WTC11 (cell line): ENCODE measurements around the gene CNTN1. TPM values are rescaled to one million over a fixed set of nuclear protein-coding genes. Genes with fewer than 3 reads are reported as not detected.
A peak's percentile ranks its signal among the peaks of the same experiment; 100 is the strongest.

ENCODE experiments used
- ATAC-seq: fragments of 200-7000 bp; cut with Tn5 transposase; 2 replicates; pipeline ENCODE4 v1.10.0; 2021; ENCODE audit warnings: mild to moderate bottlenecking, moderate library complexity
- CTCF ChIA-PET: fragments of 300-600 bp; sonication (Branson Sonifier 250); formaldehyde crosslinking; loops from one replicate; lab custom pipeline; 2021; ENCODE audit warnings: antibody characterized with exemption; lab: Charles Lee
- POLR2A ChIA-PET: fragments of 350-600 bp; sonication (Branson Sonifier 250); formaldehyde crosslinking; loops from one replicate; lab custom pipeline; 2021; ENCODE audit warnings: antibody characterized with exemption; lab: Charles Lee
- DNase-seq: peaks from one replicate; pipeline ENCODE4 v3.0.0; 2021; ENCODE audit warnings: low spot score
- H3K27ac Mint-ChIP-seq: 2 replicates; pipeline ENCODE4 v1.8.0; 2021; ENCODE audit warnings: mixed read lengths
- H3K27me3 Mint-ChIP-seq: 2 replicates; pipeline ENCODE4 v1.8.0; 2021; ENCODE audit warnings: low read depth, mild to moderate bottlenecking, moderate library complexity, mixed read lengths
- H3K36me3 Mint-ChIP-seq: 2 replicates; pipeline ENCODE4 v1.8.0; 2021; ENCODE audit warnings: mixed read lengths
- H3K4me1 Mint-ChIP-seq: 2 replicates; pipeline ENCODE4 v1.8.0; 2022; ENCODE audit warnings: mixed read lengths
- H3K4me3 Mint-ChIP-seq: 2 replicates; pipeline ENCODE4 v1.8.0; 2021; ENCODE audit warnings: mild to moderate bottlenecking, moderate library complexity, mixed read lengths
- H3K9me3 Mint-ChIP-seq: 2 replicates; pipeline ENCODE4 v1.8.0; 2021; ENCODE audit warnings: mixed read lengths
- ATF1 ChIP-seq: sonication (generic); formaldehyde crosslinking; IDR thresholded peaks from 2 replicates; pipeline ENCODE4 v1.8.1; 2023; ENCODE audit warnings: mild to moderate bottlenecking, moderate library complexity, missing genetic modification reagents
- CTCF ChIP-seq: fragments of 200-600 bp; IDR thresholded peaks from 2 replicates; pipeline ENCODE4 v1.8.0; 2022; ENCODE audit warnings: antibody characterized with exemption
- FOXJ3 ChIP-seq: sonication (generic); formaldehyde crosslinking; IDR thresholded peaks from 2 replicates; pipeline ENCODE4 v1.9.0; 2021; ENCODE audit warnings: missing genetic modification reagents, mild to moderate bottlenecking, borderline replicate concordance
- FOXP4 ChIP-seq: sonication (generic); formaldehyde crosslinking; IDR thresholded peaks from 2 replicates; pipeline ENCODE4 v1.8.0; 2022; ENCODE audit warnings: mild to moderate bottlenecking, missing genetic modification reagents
- MLX ChIP-seq: sonication (generic); formaldehyde crosslinking; IDR thresholded peaks from 2 replicates; pipeline ENCODE4 v1.8.1; 2023; ENCODE audit warnings: mild to moderate bottlenecking, missing genetic modification reagents, moderate library complexity
- NFE2L1 ChIP-seq: sonication (generic); formaldehyde crosslinking; IDR thresholded peaks from 2 replicates; pipeline ENCODE4 v1.8.1; 2023; ENCODE audit warnings: missing genetic modification reagents
- NR1H2 ChIP-seq: sonication (generic); formaldehyde crosslinking; IDR thresholded peaks from 2 replicates; pipeline ENCODE4 v1.9.0; 2021; ENCODE audit warnings: mild to moderate bottlenecking, moderate library complexity, missing genetic modification reagents
- SMAD4 ChIP-seq: sonication (generic); formaldehyde crosslinking; IDR thresholded peaks from 2 replicates; pipeline ENCODE4 v1.8.0; 2022; ENCODE audit warnings: mild to moderate bottlenecking, missing genetic modification reagents
- SP1 ChIP-seq: sonication (generic); formaldehyde crosslinking; conservative IDR thresholded peaks from 2 replicates; pipeline ENCODE4 v1.8.1; 2022; ENCODE audit warnings: missing genetic modification reagents
- STAT6 ChIP-seq: sonication (generic); formaldehyde crosslinking; conservative IDR thresholded peaks from 2 replicates; pipeline ENCODE4 v1.8.1; 2023; ENCODE audit warnings: mild to moderate bottlenecking, low read depth, missing genetic modification reagents, moderate library complexity
- ZMAT4 ChIP-seq: fragments of 250-450 bp; sonication (Bioruptor Pico); IDR thresholded peaks from 2 replicates; pipeline ENCODE4 v1.9.0; 2021; ENCODE audit warnings: mild to moderate bottlenecking
- ZNF671 ChIP-seq: fragments of 250-450 bp; sonication (Bioruptor Pico); IDR thresholded peaks from 2 replicates; pipeline ENCODE4 v1.8.0; 2021; ENCODE audit warnings: mild to moderate bottlenecking
- total RNA-seq: library from RNA; stranded (reverse); gene quantifications from 3 replicates; pipeline ENCODE4 v1.2.3, GENCODE V29; 2021
- TF ChIP-seq, protein P1 (sequence below): sonication (generic); formaldehyde crosslinking; IDR thresholded peaks from 2 replicates; pipeline ENCODE4 v1.8.0; 2022; ENCODE audit warnings: mild to moderate bottlenecking, missing genetic modification reagents
- TF ChIP-seq, protein P2 (sequence below): sonication (generic); formaldehyde crosslinking; IDR thresholded peaks from 2 replicates; pipeline ENCODE4 v1.8.0; 2023; ENCODE audit warnings: missing genetic modification reagents
- TF ChIP-seq, protein P3 (sequence below): sonication (generic); formaldehyde crosslinking; IDR thresholded peaks from 2 replicates; pipeline ENCODE4 v1.8.1; 2023; ENCODE audit warnings: mild to moderate bottlenecking, missing genetic modification reagents, moderate library complexity

The CNTN1 gene
- total RNA-seq, 1 experiment from 2014 or later: 16.9 TPM

- TF ChIP-seq FOXP4 (CRISPR knock-in tag) (no peak), NFE2L1 (CRISPR knock-in tag) (no peak), FOXJ3 (no peak)
Observed at GRCh38 chr12:40917561-40917960, 225.3 kb downstream of the CNTN1 start (continued).

DNA sequence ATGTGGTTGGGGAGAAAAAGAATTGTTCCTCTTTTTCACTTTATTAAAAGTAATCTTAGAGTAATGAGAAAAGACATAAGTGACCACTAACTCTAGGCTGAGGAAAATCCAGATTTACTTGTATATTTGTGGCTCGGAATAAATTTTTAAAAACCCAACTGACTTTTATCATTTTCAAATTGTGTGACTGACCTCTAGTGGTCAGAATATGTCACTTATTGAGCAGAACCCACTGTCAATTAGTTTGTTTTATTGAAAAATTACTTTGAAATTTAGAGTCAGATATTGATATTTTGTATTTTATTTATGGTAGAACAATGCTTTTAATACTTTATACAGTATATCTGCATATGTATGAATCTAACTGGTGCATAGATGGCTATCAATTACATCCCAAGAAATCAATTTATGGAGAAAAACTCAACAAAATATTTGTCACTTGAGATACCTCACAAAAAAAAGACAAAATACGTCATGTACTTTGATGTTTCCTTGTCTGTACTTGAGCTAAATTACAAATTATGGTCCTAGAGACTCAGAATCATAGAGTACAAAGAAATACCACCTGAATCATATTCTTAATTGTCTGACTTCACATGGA, 229.4 kb downstream of the CNTN1 start:
- ATAC-seq (no peak), DNase-seq (no peak)
- CTCF ChIA-PET: no interaction called here
- TF ChIP-seq, protein P1, sequence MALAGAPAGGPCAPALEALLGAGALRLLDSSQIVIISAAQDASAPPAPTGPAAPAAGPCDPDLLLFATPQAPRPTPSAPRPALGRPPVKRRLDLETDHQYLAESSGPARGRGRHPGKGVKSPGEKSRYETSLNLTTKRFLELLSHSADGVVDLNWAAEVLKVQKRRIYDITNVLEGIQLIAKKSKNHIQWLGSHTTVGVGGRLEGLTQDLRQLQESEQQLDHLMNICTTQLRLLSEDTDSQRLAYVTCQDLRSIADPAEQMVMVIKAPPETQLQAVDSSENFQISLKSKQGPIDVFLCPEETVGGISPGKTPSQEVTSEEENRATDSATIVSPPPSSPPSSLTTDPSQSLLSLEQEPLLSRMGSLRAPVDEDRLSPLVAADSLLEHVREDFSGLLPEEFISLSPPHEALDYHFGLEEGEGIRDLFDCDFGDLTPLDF (CRISPR knock-in tag): no peak
- TF ChIP-seq STAT6 (CRISPR knock-in tag) (no peak), CTCF (peak; percentile 48), ATF1 (CRISPR knock-in tag) (no peak), ZNF671 (no peak)
- TF ChIP-seq, protein P2, sequence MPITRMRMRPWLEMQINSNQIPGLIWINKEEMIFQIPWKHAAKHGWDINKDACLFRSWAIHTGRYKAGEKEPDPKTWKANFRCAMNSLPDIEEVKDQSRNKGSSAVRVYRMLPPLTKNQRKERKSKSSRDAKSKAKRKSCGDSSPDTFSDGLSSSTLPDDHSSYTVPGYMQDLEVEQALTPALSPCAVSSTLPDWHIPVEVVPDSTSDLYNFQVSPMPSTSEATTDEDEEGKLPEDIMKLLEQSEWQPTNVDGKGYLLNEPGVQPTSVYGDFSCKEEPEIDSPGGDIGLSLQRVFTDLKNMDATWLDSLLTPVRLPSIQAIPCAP (CRISPR knock-in tag): no peak
- H3K4me3 Mint-ChIP-seq: no peak overlapping the region
- POLR2A ChIA-PET: no interaction called here
- no peaks in the 10 kb centered on the region for H3K27me3 Mint-ChIP-seq
- H3K9me3 Mint-ChIP-seq: no peaks in the 10 kb centered on the region
- H3K27ac Mint-ChIP-seq: no peak overlapping the region
- H3K36me3 Mint-ChIP-seq: no peaks in the 10 kb centered on the region
- H3K4me1 Mint-ChIP-seq: no peaks in the 10 kb centered on the region

- no peak for TF ChIP-seq SMAD4 (CRISPR knock-in tag)
- no peak for TF ChIP-seq FOXP4 (CRISPR knock-in tag)
- TF ChIP-seq, protein P3, sequence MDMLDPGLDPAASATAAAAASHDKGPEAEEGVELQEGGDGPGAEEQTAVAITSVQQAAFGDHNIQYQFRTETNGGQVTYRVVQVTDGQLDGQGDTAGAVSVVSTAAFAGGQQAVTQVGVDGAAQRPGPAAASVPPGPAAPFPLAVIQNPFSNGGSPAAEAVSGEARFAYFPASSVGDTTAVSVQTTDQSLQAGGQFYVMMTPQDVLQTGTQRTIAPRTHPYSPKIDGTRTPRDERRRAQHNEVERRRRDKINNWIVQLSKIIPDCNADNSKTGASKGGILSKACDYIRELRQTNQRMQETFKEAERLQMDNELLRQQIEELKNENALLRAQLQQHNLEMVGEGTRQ (CRISPR knock-in tag): no peak
- TF ChIP-seq SP1 (CRISPR knock-in tag): no peak
- no peak for TF ChIP-seq NR1H2 (CRISPR knock-in tag)
- TF ChIP-seq MLX (CRISPR knock-in tag): no peak
- no peak for TF ChIP-seq ZMAT4 (CRISPR knock-in tag)
- Mint-ChIP-seq H3K27me3 (no peaks in the 10 kb centered on the region), H3K36me3 (no peaks in the 10 kb centered on the region; the same call in 1 of the 2 replicates), H3K4me1 (no peaks in the 10 kb centered on the region; the same call in 1 of the 2 replicates), H3K27ac (no peak overlapping the region), H3K9me3 (no peaks in the 10 kb centered on the region), H3K4me3 (no peak overlapping the region)
- ATAC-seq (no peak), DNase-seq (no peak)
- POLR2A ChIA-PET: no interaction called here
- CTCF ChIA-PET: no interaction called here
Observed at GRCh38 chr12:40937891-40938290, 245.7 kb downstream of the CNTN1 start.
